D721Med (cell line): Measurements from ENCODE around the gene UGT1A5.
"Not testable (repeated sequence)": the region's sequence is repeated elsewhere in the genome, so short reads cannot be mapped to it uniquely, and the experiment has no call there.

Experiments
- DNase-seq: peaks from one replicate; pipeline ENCODE4 v3.0.0; 2011; ENCODE audit warnings: low spot score; ENCODE audit not compliant: insufficient read length
- FAIRE-seq: peaks from 2 replicates; lab custom pipeline; 2011; peaks lifted over from hg19 to GRCh38; lab: Jason Lieb, UNC
- CTCF ChIP-seq: IDR thresholded peaks from 2 replicates; pipeline ENCODE4 v1.5.1; 2012; ENCODE audit warnings: mild to moderate bottlenecking, control low read depth; ENCODE audit not compliant: insufficient read depth; ENCODE audit errors: missing control alignments

Gene UGT1A5

GRCh38 chr2:233693963-233694362, 18.7 kb upstream of the UGT1A5 start:
- FAIRE-seq = no peak
- DNase-seq = no peak
- TF ChIP-seq CTCF = no peak

GRCh38 chr2:233698740-233699139, 14.0 kb upstream of the UGT1A5 start:
- no peak for FAIRE-seq
- no peak for TF ChIP-seq CTCF
- no peak for DNase-seq

- DNase-seq (no peak), FAIRE-seq (no peak)
- TF ChIP-seq CTCF = no peak
These were observed 13.2 kb upstream of the UGT1A5 start for GRCh38 chr2:233699424-233700027.

- FAIRE-seq (no peak), DNase-seq (no peak)
- TF ChIP-seq CTCF = no peak
These were observed 12.6 kb upstream of the UGT1A5 start for GRCh38 chr2:233700028-233700635.

- DNase-seq, FAIRE-seq: not testable (repeated sequence)
These were observed 11.9 kb upstream of the UGT1A5 start for GRCh38 chr2:233700842-233701241.

- FAIRE-seq (no peak), DNase-seq (no peak)
- no peak for TF ChIP-seq CTCF
These were observed 10.5 kb upstream of the UGT1A5 start for GRCh38 chr2:233702238-233702637.

GRCh38 chr2:233705911-233706506, 6.7 kb upstream of the UGT1A5 start:
- no peak for TF ChIP-seq CTCF
- FAIRE-seq (no peak), DNase-seq (no peak)
